Middle frontal gyrus (tissue), 1 donor: Measurements from ENCODE around the gene FRMD4A.

ENCODE experiments used
- DNase-seq: peaks from one replicate; pipeline ENCODE4 v3.0.0-alpha.2; 2015; ENCODE audit warnings: low spot score; ENCODE audit errors: extremely low spot score

The FRMD4A gene

GRCh38 chr10:13708256-13708990, 622.3 kb downstream of the FRMD4A start:
- no peak for DNase-seq

DNA sequence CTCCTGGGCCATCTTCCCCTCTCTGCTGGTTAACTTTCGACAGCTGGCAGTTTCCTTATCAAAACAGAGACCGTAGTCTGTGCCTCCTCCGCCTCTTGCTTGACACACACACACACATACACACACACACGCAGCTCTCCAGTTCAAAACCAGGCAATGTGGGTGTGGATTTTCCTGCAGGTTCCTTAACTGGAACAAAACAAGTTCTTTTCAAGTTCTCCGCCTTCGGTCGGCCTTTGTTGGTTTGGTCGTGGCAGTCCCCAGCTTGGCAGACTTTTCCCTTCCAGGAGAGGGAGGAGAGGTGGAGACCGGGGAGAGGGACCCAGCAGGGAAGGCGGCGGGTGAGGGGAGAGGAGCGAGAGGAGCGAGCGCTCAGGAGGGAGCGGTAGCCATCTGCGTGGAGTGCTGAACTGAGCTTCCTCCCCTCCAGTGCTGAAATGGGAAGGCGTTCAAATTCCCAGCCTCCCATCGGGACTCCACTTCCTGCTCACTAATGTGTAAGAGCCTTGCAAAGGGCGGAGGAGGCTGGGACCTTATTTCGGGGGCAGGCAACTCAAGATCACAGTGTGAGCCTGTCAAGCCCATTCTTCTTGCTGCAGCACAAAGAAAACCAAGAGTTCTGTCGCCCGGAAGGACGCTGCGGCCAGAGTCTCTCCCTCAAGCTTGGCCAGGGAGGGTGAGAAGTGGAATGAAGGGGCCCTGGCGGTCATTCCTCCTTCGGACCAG, 623.4 kb downstream of the FRMD4A start:
- no peak for DNase-seq

GRCh38 chr10:13706604-13707003, 624.1 kb downstream of the FRMD4A start:
- no peak for DNase-seq

- DNase-seq, result no peak
Observed at GRCh38 chr10:13706175-13706574, 624.5 kb downstream of the FRMD4A start.

DNA sequence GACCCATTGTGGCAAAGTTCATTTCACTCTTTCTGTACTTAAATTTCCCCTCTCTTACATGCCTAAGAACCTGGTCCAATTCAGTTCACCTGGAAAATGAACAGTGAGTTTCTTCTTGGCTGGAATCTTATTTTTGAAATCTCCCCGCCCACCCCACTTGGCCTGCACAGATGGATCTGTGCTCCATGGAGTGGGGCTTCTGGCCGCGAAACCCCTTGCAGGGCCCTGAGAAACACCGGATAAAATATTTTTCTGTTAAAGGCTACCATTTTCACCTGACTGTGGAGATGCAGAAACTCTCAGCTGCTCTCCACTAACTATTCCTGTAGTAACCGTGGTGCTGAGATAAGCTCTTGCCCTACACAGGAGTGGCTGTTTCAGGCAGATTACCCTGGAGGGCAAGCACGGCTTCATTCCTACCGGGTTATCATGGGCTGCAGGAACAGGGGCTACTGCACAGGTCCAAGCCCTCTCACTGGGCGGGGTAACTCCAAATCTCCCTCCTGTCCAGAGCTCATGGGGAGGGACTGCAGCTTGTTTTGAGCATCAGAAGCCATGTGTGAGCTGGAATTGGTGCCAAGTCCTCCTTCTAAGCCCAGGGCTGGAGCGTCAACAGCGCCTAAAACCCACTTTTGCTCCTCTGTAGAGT, 625.1 kb downstream of the FRMD4A start:
- DNase-seq, result no peak

DNA sequence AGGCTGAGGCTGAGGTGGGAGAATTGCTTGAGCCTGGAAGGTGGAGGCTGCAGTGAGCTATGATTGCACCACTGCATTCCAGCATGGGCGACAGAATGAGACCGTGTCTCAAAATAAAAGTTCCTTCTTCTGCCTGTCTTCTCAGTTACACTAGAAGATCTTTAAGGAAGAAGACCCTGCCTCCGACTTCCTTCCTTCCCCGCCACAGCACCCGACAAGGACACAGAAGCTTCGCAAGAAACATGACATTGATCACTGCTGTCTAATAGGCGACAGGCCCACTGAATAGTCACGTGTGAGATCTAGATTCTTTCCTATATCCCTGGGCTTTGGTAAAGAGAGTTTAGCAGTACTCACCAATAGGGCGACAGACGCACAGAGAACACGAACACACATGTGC, 625.8 kb downstream of the FRMD4A start:
- no peak for DNase-seq

DNA sequence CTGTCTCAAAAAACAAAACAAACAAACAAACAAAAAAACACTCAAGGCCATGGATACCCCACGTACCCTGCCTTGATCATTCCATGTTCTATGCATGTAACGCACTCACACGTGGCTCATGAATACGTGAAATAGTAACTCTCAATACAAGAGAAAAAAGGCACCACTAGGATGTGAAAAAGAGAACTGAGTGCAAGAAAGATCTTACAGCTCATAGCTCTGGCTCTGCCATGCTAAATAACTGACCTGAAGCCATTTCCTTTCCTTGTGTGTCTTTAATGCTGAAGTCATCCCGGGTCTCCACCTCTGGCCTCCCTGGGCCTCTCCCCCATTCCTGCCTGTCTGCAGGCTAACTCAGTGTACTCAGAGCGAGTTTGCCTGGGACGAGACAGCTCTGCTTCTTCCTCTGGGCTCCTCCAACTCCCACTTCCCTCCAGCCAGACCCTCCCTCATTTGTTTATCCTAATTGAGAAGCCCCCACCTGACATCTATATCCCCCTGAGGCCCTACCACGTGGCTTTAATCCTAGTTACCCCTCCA, 626.7 kb downstream of the FRMD4A start:
- DNase-seq, result no peak

GRCh38 chr10:13703101-13703818, 627.5 kb downstream of the FRMD4A start:
- DNase-seq, result no peak

- no peak for DNase-seq
Observed at GRCh38 chr10:13701157-13701919, 629.4 kb downstream of the FRMD4A start.

- no peak for DNase-seq
Observed at GRCh38 chr10:13700473-13701144, 630.1 kb downstream of the FRMD4A start.

- DNase-seq, result no peak
Observed at GRCh38 chr10:13699216-13699615, 631.5 kb downstream of the FRMD4A start.

- no peak for DNase-seq
Observed at GRCh38 chr10:13698217-13698616, 632.5 kb downstream of the FRMD4A start.

DNA sequence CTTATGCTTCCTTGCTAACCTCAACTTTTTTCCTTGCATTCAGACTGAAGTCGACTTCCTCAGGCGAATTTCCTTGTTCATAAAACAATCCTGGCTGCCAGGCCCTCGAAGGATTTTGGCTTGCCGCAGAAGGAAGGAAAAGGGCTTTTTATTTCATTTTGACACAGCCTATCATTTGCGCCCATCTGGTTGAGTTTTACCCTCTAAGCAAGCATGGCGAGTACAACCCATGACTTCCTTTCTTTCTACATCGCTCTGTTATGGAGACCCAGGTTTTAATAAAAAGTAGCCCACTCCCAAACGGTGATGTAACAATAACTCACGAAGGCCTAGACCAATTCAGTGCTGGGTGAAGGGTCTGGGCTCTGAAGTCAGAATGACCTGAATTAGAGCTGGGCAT, 634.7 kb downstream of the FRMD4A start:
- no peak for DNase-seq

DNA sequence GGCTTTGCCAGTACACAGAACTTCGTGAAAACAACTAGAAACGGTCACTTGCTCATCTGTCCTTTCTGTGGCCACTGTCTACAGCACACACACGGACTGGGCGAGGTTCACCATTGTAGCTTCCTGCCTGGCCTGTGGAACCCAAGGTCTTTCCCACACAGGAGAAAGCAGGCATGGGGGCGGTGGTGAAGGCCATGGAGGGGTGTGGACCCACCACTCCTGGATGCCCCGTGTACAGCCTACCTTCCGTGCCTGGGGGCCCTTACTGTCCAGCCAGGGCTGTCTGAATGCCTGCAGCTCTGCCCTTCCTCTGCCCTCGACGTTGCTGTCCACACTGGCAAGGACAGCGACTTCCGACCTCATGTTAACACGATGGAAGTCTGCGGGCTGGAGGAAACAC, 635.1 kb downstream of the FRMD4A start:
- DNase-seq, result no peak

DNA sequence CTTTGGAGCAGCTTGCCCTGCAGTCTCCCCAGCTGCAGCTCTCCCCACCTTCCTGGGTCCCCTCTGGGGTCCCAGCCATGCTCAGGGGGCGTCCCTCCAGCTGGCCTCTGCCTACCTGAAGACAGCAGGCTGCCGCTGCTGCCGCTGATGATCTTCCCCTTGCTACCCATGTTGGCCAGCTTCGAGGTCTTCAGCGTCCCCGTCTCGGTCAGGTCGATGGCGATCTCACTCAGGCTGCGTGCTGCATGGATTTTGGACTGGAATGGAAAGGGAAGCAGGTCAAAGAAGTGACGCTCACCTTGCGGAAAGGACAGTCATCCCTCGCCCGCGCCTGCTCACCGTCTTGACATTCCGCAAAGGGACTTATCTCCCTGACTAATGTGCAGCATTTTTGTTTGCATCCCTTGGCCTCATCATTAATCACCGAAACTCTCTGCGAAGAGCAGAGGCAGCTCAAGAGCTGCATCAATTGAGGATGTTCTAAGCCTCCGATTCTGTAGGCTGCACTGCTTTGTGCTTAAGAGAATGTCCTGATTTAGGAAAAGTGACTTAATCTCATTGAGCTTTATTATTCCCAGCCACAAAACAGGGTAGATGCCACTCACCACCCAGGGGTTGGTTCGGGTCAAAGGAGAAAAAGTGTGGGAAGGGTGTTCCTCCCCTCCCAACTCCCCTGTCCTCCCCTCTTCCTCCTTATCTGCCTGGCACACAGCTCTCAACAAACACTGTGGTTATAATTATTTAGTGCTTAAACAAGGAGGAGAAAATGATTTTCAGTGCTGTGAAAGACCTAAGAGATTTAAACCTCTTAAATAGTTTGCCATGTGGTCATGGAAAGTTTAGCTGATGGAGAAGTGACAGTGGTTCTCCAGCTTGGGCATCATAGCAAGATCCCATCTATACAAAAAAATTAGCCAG, 636.7 kb downstream of the FRMD4A start:
- DNase-seq, result no peak

GRCh38 chr10:13690281-13690825, 640.4 kb downstream of the FRMD4A start:
- no peak for DNase-seq

GRCh38 chr10:13686331-13686752, 644.4 kb downstream of the FRMD4A start:
- no peak for DNase-seq

- DNase-seq, result no peak
Observed at GRCh38 chr10:13685885-13686284, 644.8 kb downstream of the FRMD4A start.
